Measurements from ENCODE around the gene ELOF1. TPM values are rescaled to one million over a fixed set of nuclear protein-coding genes. Genes with fewer than 3 reads are reported as not detected.

The ELOF1 gene
- total and polyA plus RNA-seq, 2 of the 13 experiments (the other 11 are each of a cell fraction or from before 2014, with no cell fraction given): 14.5 to 43.2 TPM

DNA sequence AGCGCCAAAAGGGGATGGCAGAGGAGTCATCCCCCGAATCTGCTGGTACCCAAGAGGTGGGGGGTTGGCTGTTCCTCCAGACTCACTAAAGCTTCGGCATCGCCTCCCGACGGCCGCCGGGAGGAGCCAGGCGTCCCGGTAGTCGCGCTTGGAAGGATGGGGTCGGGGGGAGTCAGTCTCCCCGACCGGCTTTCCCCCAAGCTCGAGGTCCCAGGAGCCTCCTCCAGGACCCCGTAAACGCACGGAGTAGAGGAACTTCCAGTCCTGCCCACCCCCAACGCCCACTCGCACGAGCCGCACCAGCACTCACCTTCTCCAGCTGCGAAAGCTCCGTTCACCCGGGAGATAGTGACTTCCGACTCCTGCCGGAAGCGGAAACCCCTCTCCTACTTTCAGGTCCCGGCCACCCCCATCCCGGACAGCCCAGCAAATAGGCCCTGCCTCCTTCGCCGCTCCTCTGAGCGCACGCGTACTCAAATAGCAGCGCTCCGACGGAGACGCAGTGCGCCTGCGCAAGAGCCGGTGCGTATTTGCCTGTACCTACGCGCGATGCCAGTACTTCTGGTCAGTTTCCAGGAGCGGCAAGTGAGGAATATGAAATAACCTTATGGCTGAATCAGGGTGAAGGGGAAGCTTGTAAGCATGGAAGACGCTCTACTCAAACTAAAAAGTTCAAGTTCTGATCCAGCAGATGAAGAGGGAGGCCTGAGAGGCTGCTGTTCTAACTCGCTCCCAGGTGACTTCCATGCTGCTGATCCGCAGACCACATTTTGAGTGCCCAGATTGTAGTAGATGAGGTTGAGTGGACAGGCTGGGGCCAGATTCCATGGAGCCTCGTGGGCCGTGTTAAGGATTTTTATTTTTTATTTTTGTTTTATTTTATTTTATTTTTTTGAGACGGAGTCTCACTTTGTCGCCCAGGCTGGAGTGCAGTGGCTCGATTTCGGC lies at the start of gene ELOF1 (continued):
- TF ChIP-seq MIER3 (CRISPR knock-in tag; IDR thresholded peaks at IDR 0.05; ENCODE audit: borderline replicate concordance) (no peak), FOXJ3 (CRISPR knock-in tag; IDR thresholded peaks at IDR 0.05; ENCODE audit: borderline replicate concordance) (no peak), MIER2 (CRISPR knock-in tag; IDR thresholded peaks at IDR 0.05) (no peak), NR1H2 (CRISPR knock-in tag; IDR thresholded peaks at IDR 0.05; ENCODE audit: borderline replicate concordance, low read depth) (no peak), ZNF138 (CRISPR knock-in tag; IDR thresholded peaks at IDR 0.05; ENCODE audit: low read depth) (no peak), KMT2A (CRISPR knock-in tag; IDR thresholded peaks at IDR 0.05) (0 out of 2 replicates have a peak, but pooled peaks have one; percentile 23), ISL2 (CRISPR knock-in tag; IDR thresholded peaks at IDR 0.05) (peak; percentile 25; the same call in 1 of the 2 replicates), ZNF281 (CRISPR knock-in tag; IDR thresholded peaks at IDR 0.05; ENCODE audit: borderline replicate concordance) (no peak; the same call in 1 of the 2 replicates), HNRNPK (IDR thresholded peaks at IDR 0.05; ENCODE audit: low read depth, low read length, poor library complexity, severe bottlenecking) (no peak), SMARCE1 (IDR thresholded peaks at IDR 0.05; ENCODE audit: borderline replicate concordance) (no peak), ZNF468 (CRISPR knock-in tag; IDR thresholded peaks at IDR 0.05) (no peak), ZNF782 (CRISPR knock-in tag; IDR thresholded peaks at IDR 0.05; ENCODE audit: borderline replicate concordance) (no peak), HDAC2 (CRISPR knock-in tag; IDR thresholded peaks at IDR 0.05) (0 out of 2 replicates have a peak, but pooled peaks have one; percentile 46), MED1 (CRISPR knock-in tag; IDR thresholded peaks at IDR 0.05) (no peak; the same call in 1 of the 2 replicates)
- TF ChIP-seq, protein P1, sequence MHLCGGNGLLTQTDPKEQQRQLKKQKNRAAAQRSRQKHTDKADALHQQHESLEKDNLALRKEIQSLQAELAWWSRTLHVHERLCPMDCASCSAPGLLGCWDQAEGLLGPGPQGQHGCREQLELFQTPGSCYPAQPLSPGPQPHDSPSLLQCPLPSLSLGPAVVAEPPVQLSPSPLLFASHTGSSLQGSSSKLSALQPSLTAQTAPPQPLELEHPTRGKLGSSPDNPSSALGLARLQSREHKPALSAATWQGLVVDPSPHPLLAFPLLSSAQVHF (CRISPR knock-in tag; IDR thresholded peaks at IDR 0.05): no peak
- TF ChIP-seq, protein P2, sequence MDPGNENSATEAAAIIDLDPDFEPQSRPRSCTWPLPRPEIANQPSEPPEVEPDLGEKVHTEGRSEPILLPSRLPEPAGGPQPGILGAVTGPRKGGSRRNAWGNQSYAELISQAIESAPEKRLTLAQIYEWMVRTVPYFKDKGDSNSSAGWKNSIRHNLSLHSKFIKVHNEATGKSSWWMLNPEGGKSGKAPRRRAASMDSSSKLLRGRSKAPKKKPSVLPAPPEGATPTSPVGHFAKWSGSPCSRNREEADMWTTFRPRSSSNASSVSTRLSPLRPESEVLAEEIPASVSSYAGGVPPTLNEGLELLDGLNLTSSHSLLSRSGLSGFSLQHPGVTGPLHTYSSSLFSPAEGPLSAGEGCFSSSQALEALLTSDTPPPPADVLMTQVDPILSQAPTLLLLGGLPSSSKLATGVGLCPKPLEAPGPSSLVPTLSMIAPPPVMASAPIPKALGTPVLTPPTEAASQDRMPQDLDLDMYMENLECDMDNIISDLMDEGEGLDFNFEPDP (CRISPR knock-in tag; conservative IDR thresholded peaks at IDR 0.05): no peak
- TF ChIP-seq, protein P3, sequence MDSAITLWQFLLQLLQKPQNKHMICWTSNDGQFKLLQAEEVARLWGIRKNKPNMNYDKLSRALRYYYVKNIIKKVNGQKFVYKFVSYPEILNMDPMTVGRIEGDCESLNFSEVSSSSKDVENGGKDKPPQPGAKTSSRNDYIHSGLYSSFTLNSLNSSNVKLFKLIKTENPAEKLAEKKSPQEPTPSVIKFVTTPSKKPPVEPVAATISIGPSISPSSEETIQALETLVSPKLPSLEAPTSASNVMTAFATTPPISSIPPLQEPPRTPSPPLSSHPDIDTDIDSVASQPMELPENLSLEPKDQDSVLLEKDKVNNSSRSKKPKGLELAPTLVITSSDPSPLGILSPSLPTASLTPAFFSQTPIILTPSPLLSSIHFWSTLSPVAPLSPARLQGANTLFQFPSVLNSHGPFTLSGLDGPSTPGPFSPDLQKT (CRISPR knock-in tag; IDR thresholded peaks at IDR 0.05; ENCODE audit: borderline replicate concordance): no peak
- TF ChIP-seq, protein P4, sequence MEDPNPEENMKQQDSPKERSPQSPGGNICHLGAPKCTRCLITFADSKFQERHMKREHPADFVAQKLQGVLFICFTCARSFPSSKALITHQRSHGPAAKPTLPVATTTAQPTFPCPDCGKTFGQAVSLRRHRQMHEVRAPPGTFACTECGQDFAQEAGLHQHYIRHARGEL (CRISPR knock-in tag; IDR thresholded peaks at IDR 0.05): no peak
- TF ChIP-seq, protein P5, sequence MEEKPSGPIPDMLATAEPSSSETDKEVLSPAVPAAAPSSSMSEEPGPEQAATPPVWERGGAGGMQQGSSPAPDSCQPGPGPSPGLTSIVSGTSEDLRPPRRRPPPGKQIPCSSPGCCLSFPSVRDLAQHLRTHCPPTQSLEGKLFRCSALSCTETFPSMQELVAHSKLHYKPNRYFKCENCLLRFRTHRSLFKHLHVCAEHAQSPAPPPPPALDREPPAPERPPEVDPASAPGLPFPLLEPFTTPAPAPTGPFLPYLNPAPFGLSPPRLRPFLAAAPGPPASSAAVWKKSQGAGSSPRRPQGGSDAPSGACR (CRISPR knock-in tag; IDR thresholded peaks at IDR 0.05): peak; percentile 73; the same call in 1 of the 2 replicates
- TF ChIP-seq, protein P6, sequence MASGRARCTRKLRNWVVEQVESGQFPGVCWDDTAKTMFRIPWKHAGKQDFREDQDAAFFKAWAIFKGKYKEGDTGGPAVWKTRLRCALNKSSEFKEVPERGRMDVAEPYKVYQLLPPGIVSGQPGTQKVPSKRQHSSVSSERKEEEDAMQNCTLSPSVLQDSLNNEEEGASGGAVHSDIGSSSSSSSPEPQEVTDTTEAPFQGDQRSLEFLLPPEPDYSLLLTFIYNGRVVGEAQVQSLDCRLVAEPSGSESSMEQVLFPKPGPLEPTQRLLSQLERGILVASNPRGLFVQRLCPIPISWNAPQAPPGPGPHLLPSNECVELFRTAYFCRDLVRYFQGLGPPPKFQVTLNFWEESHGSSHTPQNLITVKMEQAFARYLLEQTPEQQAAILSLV (CRISPR knock-in tag; IDR thresholded peaks at IDR 0.05; ENCODE audit: borderline replicate concordance): no peak
